K562 (cell line): ENCODE data around the gene LEPR. TPM values are rescaled to one million over a fixed set of nuclear protein-coding genes. Genes with fewer than 3 reads are reported as not detected.

Source experiments
- CBFA2T2 ChIP-seq: fragments of 450-650 bp; conservative IDR thresholded peaks from 2 replicates; pipeline ENCODE4 v1.6.1; 2017; ENCODE audit warnings: mild to moderate bottlenecking
- E2F8 ChIP-seq: fragments of 450-650 bp; IDR thresholded peaks from 2 replicates; pipeline ENCODE4 v1.7.1; 2018; ENCODE audit warnings: mild to moderate bottlenecking, low read depth; ENCODE audit not compliant: partially characterized antibody
- GABPB1 ChIP-seq: sonication (generic); formaldehyde crosslinking; IDR thresholded peaks from 2 replicates; pipeline ENCODE4 v1.8.0; 2022; ENCODE audit warnings: mild to moderate bottlenecking, missing genetic modification reagents
- JUN ChIP-seq, 2 experiments: sonication (generic) in 1 of 2; formaldehyde crosslinking in 1 of 2; IDR thresholded peaks; 2 replicates each; pipeline versions ENCODE4 v1.6.1 to v1.8.0; 2012 to 2022; ENCODE audit warnings: borderline replicate concordance in 2 of 2, mild to moderate bottlenecking in 2 of 2, improper control_type of control experiment in 1 of 2, low read depth in 1 of 2, low read length in 1 of 2, missing genetic modification reagents in 1 of 2
- PPARD ChIP-seq: fragments of 250-450 bp; sonication (Bioruptor Pico); IDR thresholded peaks from 2 replicates; pipeline ENCODE4 v1.8.0; 2022; ENCODE audit warnings: inconsistent platforms, mild to moderate bottlenecking, moderate library complexity
- RBM25 ChIP-seq: fragments of 200-400 bp; formaldehyde crosslinking; IDR thresholded peaks from 2 replicates; pipeline ENCODE4 v1.6.1; 2018; ENCODE audit warnings: low read length, low read depth, moderate library complexity; ENCODE audit not compliant: severe bottlenecking
- SMARCE1 ChIP-seq: fragments of 450-650 bp; IDR thresholded peaks from 2 replicates; pipeline ENCODE4 v1.7.1; 2016; ENCODE audit warnings: mild to moderate bottlenecking
- ZBTB40 ChIP-seq, 2 experiments: fragments of 450-650 bp in 1 of 2; sonication (generic) in 1 of 2; formaldehyde crosslinking in 1 of 2; IDR thresholded peaks; 2 replicates each; pipeline versions ENCODE4 v1.7.1 to v1.9.0; 2016 to 2022; ENCODE audit warnings: inconsistent platforms in 1 of 2, mild to moderate bottlenecking in 1 of 2, missing genetic modification reagents in 1 of 2
- ZNF395 ChIP-seq: fragments of 200-800 bp; sonication (Bioruptor generic); IDR thresholded peaks from 2 replicates; pipeline ENCODE4 v1.6.1; 2017; ENCODE audit warnings: missing genetic modification characterization, missing compliant biosample characterization
- polyA plus RNA-seq, 8 experiments: library from polyadenylated mRNA; depleted of rRNA in 4 of 8; stranded (reverse) in 5 of 8; unstranded in 3 of 8; fragments of >200 nt; fragmentation: Nextera tagmentation in 2 of 8; fragmentation: Illumina TruSeq in 1 of 8; extraction: Ambion mirVana in 2 of 8; extraction: Trizol in 1 of 8; gene quantifications; 2 replicates each; pipeline versions ENCODE4 v1.2.1 to v1.2.3, GENCODE V29; 2011 to 2014; ENCODE audit warnings: inconsistent platforms in 1 of 8, missing spikeins in 1 of 8
- total RNA-seq, 7 experiments: library from RNA; depleted of rRNA in 6 of 7; stranded (reverse); fragments of >200 nt in 6 of 7; fragmentation: Illumina TruSeq in 2 of 7; extraction: Trizol in 2 of 7; gene quantifications; 2 replicates each; pipeline versions ENCODE4 v1.2.1 to v1.2.3, GENCODE V29; 2011 to 2021; ENCODE audit warnings: low replicate concordance in 1 of 7

The LEPR gene
- total and polyA plus RNA-seq, 9 of the 15 experiments (the other 6 are each of a cell fraction or from before 2014, with no cell fraction given): 12.2 to 111 (median 43.1) TPM

GRCh38 chr1:65422241-65423203 is 2.1 kb downstream of the LEPR start (continued):
- TF ChIP-seq ZBTB40 (IDR thresholded peaks at IDR 0.05) (peak; percentile 2; the same call in 1 of the 2 replicates), ZBTB40 (CRISPR knock-in tag; IDR thresholded peaks at IDR 0.05) (no peak), PPARD (no peak), E2F8 (no peak), GABPB1 (no peak), RBM25 (no peak), SMARCE1 (no peak), ZNF395 (CRISPR knock-in tag) (no peak; the same call in 1 of the 2 replicates), CBFA2T2 (peak; percentile 35; the same call in 1 of the 2 replicates), JUN (IDR thresholded peaks at IDR 0.05; ENCODE audit: borderline replicate concordance, low read depth, low read length) (peak; percentile 40; the same call in 1 of the 2 replicates), JUN (CRISPR knock-in tag; IDR thresholded peaks at IDR 0.05; ENCODE audit: borderline replicate concordance) (no peak)
